ENCODE measurements around the gene RPL36.

Gene RPL36

DNA sequence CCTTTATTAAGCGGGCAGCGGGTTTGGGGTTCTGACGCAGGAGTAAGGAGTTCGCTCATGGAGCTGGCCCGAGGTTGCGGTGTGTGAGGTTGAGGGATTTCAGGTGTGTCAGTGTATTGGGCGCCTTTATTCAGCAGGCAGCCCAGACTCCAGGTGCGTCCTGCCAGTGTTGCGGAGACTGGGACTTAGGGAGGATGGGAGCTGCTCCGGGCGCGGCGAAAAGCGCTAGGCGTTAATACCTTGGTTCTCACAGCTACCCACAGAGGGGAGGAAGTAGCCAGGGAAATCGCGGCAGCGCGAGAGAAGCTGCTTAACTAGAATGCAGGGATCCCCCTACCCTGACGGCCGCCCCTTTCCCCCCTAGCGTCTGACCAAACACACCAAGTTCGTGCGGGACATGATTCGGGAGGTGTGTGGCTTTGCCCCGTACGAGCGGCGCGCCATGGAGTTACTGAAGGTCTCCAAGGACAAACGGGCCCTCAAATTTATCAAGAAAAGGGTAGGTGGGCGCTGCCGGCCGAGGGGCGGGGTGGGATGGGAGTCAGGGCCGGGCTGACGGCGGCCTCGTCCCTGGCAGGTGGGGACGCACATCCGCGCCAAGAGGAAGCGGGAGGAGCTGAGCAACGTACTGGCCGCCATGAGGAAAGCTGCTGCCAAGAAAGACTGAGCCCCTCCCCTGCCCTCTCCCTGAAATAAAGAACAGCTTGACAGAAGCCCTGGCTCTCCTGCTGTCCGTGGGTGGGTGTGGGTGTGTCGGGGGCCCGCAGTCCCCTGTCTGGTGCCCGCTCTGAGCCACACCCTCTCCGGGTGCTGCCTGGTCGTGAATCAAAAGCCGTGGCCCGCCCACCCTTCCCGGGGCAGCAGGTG is 1.1 kb downstream of the RPL36 start:
- FAIRE-seq (no peak), DNase-seq (ENCODE audit: insufficient read length, low spot score) (no peak)
- no peak for TF ChIP-seq POLR2A (IDR thresholded peaks at IDR 0.05; ENCODE audit: low read depth, low read length)

DNA sequence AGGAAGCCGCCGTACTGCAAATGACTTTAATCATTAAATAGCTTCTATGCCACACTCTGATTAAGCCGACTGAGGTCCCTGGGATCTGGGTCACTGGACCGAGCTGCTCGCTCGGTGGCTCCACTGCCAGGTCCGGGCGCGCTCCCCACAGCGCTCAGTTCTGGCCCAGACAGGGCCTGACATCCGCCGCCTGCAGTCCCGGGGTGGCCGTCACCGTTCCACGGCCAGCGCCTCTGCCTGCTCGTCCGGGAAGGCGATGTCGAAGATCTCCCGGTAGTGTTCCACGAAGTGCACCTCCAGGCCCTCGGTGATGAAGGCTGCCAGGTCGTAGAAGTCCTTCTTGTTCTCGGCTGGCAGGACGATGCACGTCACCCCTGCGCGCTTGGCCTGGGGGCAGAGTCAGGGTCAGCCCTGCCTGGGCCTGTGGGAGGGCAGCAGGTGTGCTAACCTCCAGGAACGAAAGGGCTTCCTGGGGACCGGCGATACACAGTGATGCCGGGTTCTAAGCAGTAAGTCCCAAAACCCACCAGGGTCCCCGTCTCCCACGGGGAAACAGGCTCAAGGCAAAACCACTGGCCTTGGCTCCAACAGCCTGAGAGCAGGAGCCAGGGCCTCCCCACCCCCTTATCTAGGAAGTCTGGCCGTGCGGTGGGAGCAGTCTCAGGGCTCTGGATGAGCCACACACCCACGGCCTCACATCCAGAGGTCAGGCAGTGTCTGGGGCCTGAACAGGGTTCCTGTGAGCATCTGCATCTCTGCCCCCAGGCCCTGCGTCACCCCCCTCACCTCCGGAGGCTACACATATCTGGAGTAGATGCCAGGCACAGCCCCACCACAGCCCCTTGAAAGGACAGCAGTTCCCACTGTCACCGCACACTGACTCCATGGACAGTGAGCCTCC is 2.0 kb downstream of the RPL36 start:
- TF ChIP-seq POLR2A (IDR thresholded peaks at IDR 0.05; ENCODE audit: low read depth, low read length), result no peak
- DNase-seq (ENCODE audit: insufficient read length, low spot score) (no peak), FAIRE-seq (no peak)

GRCh38 chr19:5692723-5693194 is 2.7 kb downstream of the RPL36 start:
- no peak for TF ChIP-seq POLR2A (IDR thresholded peaks at IDR 0.05; ENCODE audit: low read depth, low read length)
- FAIRE-seq (no peak), DNase-seq (ENCODE audit: insufficient read length, low spot score) (no peak)

GRCh38 chr19:5693195-5694166 is 3.4 kb downstream of the RPL36 start:
- FAIRE-seq, result no peak
- no peak for DNase-seq (ENCODE audit: insufficient read length, low spot score)
- no peak for TF ChIP-seq POLR2A (IDR thresholded peaks at IDR 0.05; ENCODE audit: low read depth, low read length)

DNA sequence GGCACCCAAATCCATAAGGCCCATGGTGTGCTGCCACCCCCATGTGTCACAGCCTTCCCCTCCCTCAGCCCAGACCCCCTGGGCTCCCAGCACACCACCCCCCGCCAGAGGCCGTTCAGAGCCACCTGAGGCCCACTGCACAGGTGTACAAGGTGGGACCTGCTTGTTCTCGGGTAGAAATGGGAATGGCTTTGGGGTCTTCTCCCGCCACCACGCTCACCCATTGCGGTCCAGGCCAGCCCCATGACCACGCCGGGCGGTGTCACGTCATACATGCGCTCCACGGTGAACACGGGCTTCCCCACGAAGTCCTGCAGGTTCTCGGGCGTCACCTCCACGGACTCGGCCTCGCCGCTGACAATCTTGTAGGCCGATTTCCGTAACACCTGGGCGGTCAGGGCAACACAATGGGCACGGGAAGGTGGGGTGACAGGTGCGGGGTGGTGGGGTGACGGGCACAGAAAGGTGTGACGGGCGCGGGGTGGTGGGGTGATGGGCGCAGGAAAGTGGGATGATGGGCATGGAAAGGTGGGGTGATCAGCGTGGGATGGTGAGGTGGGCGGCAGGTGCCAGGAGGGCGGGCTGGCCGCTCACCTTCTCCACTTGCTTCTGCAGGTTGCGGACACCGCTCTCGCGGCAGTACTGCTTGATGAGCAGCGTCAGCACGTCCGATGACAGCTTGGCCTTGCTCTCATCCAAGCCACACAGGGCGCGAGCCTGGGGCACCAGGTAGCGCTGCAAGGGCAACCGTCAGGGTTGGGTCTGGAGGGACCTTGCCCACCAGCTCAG is 4.3 kb downstream of the RPL36 start:
- no peak for TF ChIP-seq POLR2A (IDR thresholded peaks at IDR 0.05; ENCODE audit: low read depth, low read length)
- DNase-seq (ENCODE audit: insufficient read length, low spot score), result no peak
- no peak for FAIRE-seq

DNA sequence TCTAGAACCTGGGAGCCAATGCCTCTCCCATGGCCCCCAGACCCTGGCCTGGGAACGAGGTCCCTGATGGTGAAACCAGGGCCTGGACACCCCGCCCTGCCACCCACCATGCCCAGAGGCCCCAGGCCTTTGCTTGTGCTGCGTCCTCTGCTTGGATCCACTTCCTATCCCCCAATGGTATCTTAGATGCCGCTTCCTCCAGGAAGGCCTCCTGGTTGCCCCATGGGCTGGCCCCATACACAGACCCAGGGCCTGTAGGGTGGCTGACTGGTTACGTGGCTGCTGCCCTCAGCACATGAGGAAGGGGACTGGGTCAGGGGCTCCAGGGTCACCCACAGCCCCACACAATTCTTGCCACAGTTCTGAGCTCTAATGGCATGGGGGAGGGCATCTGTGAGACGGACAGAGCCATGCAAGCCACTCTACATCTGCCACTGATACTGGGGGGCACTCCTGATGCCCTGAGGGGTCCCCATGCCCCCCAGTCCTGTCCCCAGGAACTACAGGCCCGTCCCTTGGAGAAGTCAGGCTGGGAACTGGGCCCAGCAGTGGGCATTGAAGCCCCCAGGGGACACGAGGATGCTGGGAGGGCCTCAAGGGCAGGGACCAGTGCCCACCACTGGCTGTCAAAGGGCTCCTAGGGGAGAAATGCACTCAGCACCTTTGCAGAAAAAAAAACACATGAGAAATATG is 5.0 kb downstream of the RPL36 start:
- FAIRE-seq (no peak), DNase-seq (ENCODE audit: insufficient read length, low spot score) (no peak)
- TF ChIP-seq POLR2A (IDR thresholded peaks at IDR 0.05; ENCODE audit: low read depth, low read length), result no peak

- no peak for TF ChIP-seq POLR2A (IDR thresholded peaks at IDR 0.05; ENCODE audit: low read depth, low read length)
- FAIRE-seq, result no peak
- DNase-seq (ENCODE audit: insufficient read length, low spot score), result no peak
Measured at GRCh38 chr19:5695649-5696195, 5.6 kb downstream of the RPL36 start.

DNA sequence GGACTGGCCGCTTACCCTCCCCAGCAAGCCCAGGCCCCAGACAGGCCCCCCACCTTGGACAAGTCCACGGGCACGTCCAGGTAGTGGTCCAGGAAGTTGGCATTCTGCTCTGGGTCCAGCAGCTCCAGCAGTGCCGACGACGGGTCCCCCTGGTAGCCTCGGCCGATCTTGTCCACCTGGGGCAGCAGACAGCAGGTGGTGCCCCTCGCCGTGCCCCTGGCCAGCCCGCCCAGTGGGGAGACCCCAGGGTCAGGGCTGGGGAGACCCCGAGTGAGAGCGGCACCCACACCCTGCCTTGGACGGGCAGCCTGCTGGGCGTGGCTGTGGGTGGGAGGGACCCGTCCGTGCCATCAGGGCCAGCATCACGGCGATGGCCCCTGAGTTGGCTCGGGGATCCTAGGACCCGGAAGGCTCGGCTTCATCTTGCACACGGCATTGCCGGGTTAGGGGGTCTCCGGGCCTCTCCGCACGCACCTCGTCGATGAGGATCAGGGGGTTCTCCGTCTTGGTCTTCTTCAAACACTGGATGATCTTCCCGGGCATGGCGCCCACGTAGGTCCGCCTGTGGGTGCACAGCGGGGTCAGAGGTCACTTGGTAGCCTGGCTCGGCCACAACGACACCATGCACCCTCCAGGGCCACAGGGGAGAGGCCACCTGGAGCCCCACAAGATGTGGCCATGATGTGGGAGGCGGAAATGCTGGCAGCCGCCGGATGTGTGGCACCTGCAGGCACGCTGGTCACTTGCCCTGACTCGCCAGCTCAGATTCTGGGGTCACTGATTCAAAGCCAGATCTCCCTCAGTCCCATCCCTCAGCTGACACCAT is 6.3 kb downstream of the RPL36 start:
- FAIRE-seq (no peak), DNase-seq (ENCODE audit: insufficient read length, low spot score) (no peak)
- TF ChIP-seq POLR2A (IDR thresholded peaks at IDR 0.05; ENCODE audit: low read depth, low read length), result no peak

GRCh38 chr19:5697022-5697889 is 7.2 kb downstream of the RPL36 start:
- DNase-seq (ENCODE audit: insufficient read length, low spot score) (no peak), FAIRE-seq (no peak)
- TF ChIP-seq POLR2A (IDR thresholded peaks at IDR 0.05; ENCODE audit: low read depth, low read length), result no peak

All from H54 (cell line).